SK-N-SH (cell line): ENCODE results near the gene SLX4IP.

Experiments
- CTCF ChIP-seq: fragments of 200-600 bp; sonication (generic); IDR thresholded peaks from 2 replicates; pipeline ENCODE4 v1.6.1; 2017; ENCODE audit warnings: antibody characterized with exemption, mild to moderate bottlenecking, moderate library complexity
- ELF1 ChIP-seq: IDR thresholded peaks from 2 replicates; pipeline ENCODE4 v1.4.0; 2012
- EP300 ChIP-seq, 2 experiments: IDR thresholded peaks; 2 replicates each; pipeline versions ENCODE4 v1.4.0 to v1.6.1; 2012; ENCODE audit warnings: borderline replicate concordance in 1 of 2, low read depth in 1 of 2, low read length in 1 of 2
- EZH2phosphoT487 ChIP-seq: fragments of 200-600 bp; sonication (generic); IDR thresholded peaks from 2 replicates; pipeline ENCODE4 v1.6.1; 2017; ENCODE audit warnings: low read depth, mixed run types, mild to moderate bottlenecking, antibody characterized with exemption, moderate library complexity, borderline replicate concordance
- FOXM1 ChIP-seq: IDR thresholded peaks from 2 replicates; pipeline ENCODE4 v1.4.0; 2012; ENCODE audit warnings: low read depth, mild to moderate bottlenecking
- JUND ChIP-seq: IDR thresholded peaks from 2 replicates; pipeline ENCODE4 v1.4.0; 2012
- PBX3 ChIP-seq: IDR thresholded peaks from 2 replicates; pipeline ENCODE4; 2012
- POLR2AphosphoS5 ChIP-seq: IDR thresholded peaks from 2 replicates; pipeline ENCODE4 v1.6.1; 2012; ENCODE audit warnings: low read depth, low read length
- RCOR1 ChIP-seq: fragments of 150-350 bp; IDR thresholded peaks from 2 replicates; pipeline ENCODE4 v1.6.1; 2017; ENCODE audit warnings: antibody characterized with exemption, low read length
- REST ChIP-seq: IDR thresholded peaks from 2 replicates; pipeline ENCODE4 v1.6.1; 2012; ENCODE audit warnings: mild to moderate bottlenecking, low read depth, low read length, moderate library complexity
- RFX5 ChIP-seq: IDR thresholded peaks from 2 replicates; pipeline ENCODE4 v1.6.1; 2012; ENCODE audit warnings: mild to moderate bottlenecking, improper control_type of control experiment, low read length
- SMC3 ChIP-seq: IDR thresholded peaks from 2 replicates; pipeline ENCODE4 v1.6.1; 2012; ENCODE audit warnings: low read depth, low read length, improper control_type of control experiment
- TEAD4 ChIP-seq: IDR thresholded peaks from 2 replicates; pipeline ENCODE4 v1.4.0; 2012; ENCODE audit warnings: mild to moderate bottlenecking, borderline replicate concordance; ENCODE audit not compliant: insufficient read depth
- ZBTB33 ChIP-seq: IDR thresholded peaks from 2 replicates; pipeline ENCODE4 v1.4.0; 2012; ENCODE audit warnings: low read depth, borderline replicate concordance

- no peak for TF ChIP-seq CTCF
- peak; percentile 39; the same call in 1 of the 2 replicates for TF ChIP-seq JUND
- TF ChIP-seq RFX5: no peak
- 0 out of 4 replicates have a peak, but pooled peaks of 1 of the 2 experiments have one; percentile 11 for TF ChIP-seq EP300 (IDR thresholded peaks at IDR 0.05; ENCODE audit: borderline replicate concordance in 1 of 2, low read depth in 1 of 2, low read length in 1 of 2)
- TF ChIP-seq REST: no peak
- TF ChIP-seq FOXM1: no peak
- no peak for TF ChIP-seq EZH2phosphoT487
- no peak for TF ChIP-seq ZBTB33
- TF ChIP-seq POLR2AphosphoS5: no peak
- TF ChIP-seq ELF1: no peak
- no peak for TF ChIP-seq RCOR1
- peak; percentile 31; the same call in 1 of the 2 replicates for TF ChIP-seq PBX3
- TF ChIP-seq TEAD4: no peak
- TF ChIP-seq SMC3: no peak
These were observed 96.7 kb downstream of the SLX4IP start for GRCh38 chr20:10531848-10532247.
